IMR-90 (cell line): ENCODE data around the gene ARHGAP10. TPM values are rescaled to one million over a fixed set of nuclear protein-coding genes. Genes with fewer than 3 reads are reported as not detected.

Experiments used
- ATAC-seq: fragments of 200-7000 bp; cut with Tn5 transposase; 2 replicates; pipeline ENCODE4 v1.9.1; 2020; ENCODE audit warnings: low read depth, mild to moderate bottlenecking, moderate library complexity
- BruUV-seq: library from RNA; stranded (reverse); fragments of 400-500 nt; replicated peaks from 2 replicates; lab custom pipeline; 2021; lab: Mats Ljungman, UMichigan
- CTCF ChIA-PET: fragments of 300-600 bp; formaldehyde crosslinking; extraction: SDS; loops from one replicate; lab custom pipeline; 2021; ENCODE audit warnings: antibody characterized with exemption; lab: Yijun Ruan, JAX
- POLR2A ChIA-PET: fragments of 300-600 bp; sonication (Branson Sonifier 250); formaldehyde crosslinking; loops from one replicate; lab custom pipeline; 2022; ENCODE audit warnings: antibody characterized with exemption; ENCODE audit not compliant: unreplicated experiment; lab: Charles Lee
- DNase-seq: peaks from one replicate; pipeline ENCODE4 v3.0.0; 2013
- H2AFZ ChIP-seq: replicated peaks from 2 replicates; pipeline ENCODE3; 2013; ENCODE audit warnings: low read length, mild to moderate bottlenecking; ENCODE audit not compliant: poor library complexity
- H2AK5ac ChIP-seq: 2 replicates; pipeline ENCODE4 v1.6.1; 2013; ENCODE audit warnings: low read depth, low read length, inconsistent platforms
- H2AK9ac ChIP-seq: replicated peaks from 2 replicates; pipeline ENCODE3; 2013; ENCODE audit warnings: mild to moderate bottlenecking, low read depth, low read length, moderate library complexity; ENCODE audit not compliant: poor library complexity
- H2BK120ac ChIP-seq: 2 replicates; pipeline ENCODE4 v1.6.1; 2013; ENCODE audit warnings: low read depth, low read length, inconsistent platforms
- H2BK15ac ChIP-seq: 3 replicates; pipeline ENCODE4 v1.6.1; 2013; ENCODE audit warnings: low read depth, low read length, inconsistent platforms
- H2BK20ac ChIP-seq: 2 replicates; pipeline ENCODE4 v1.6.1; 2013; ENCODE audit warnings: low read depth, mild to moderate bottlenecking, inconsistent platforms, low read length, moderate library complexity
- H2BK5ac ChIP-seq: 2 replicates; pipeline ENCODE4 v1.6.1; 2013; ENCODE audit warnings: mild to moderate bottlenecking, low read depth, low read length, inconsistent platforms; ENCODE audit not compliant: poor library complexity, severe bottlenecking
- H3K14ac ChIP-seq: replicated peaks from 2 replicates; pipeline ENCODE4 v1.6.1; 2013; ENCODE audit warnings: low read depth, low read length, inconsistent platforms
- H3K18ac ChIP-seq: 2 replicates; pipeline ENCODE4 v1.6.1; 2013; ENCODE audit warnings: low read depth, low read length, control low read depth
- H3K23ac ChIP-seq: 2 replicates; pipeline ENCODE4 v1.6.1; 2013; ENCODE audit warnings: low read depth, low read length, inconsistent platforms
- H3K27ac ChIP-seq: 2 replicates; pipeline ENCODE4 v1.5.1; 2013; ENCODE audit warnings: mild to moderate bottlenecking, control low read depth, low read length; ENCODE audit not compliant: insufficient read depth
- H3K27me3 ChIP-seq: 2 replicates; pipeline ENCODE4 v1.6.1; 2013; ENCODE audit warnings: low read length; ENCODE audit not compliant: control insufficient read depth, insufficient read depth
- H3K36me3 ChIP-seq: 2 replicates; pipeline ENCODE4 v1.6.1; 2013; ENCODE audit warnings: low read length, mixed read lengths; ENCODE audit not compliant: control insufficient read depth, insufficient read depth
- H3K4ac ChIP-seq: 2 replicates; pipeline ENCODE4 v1.6.1; 2013; ENCODE audit warnings: low read depth, low read length, inconsistent platforms
- H3K4me1 ChIP-seq: 2 replicates; pipeline ENCODE4 v1.6.1; 2013; ENCODE audit warnings: low read length, mixed read lengths; ENCODE audit not compliant: control insufficient read depth, insufficient read depth
- H3K4me2 ChIP-seq: 2 replicates; pipeline ENCODE4 v1.6.1; 2013; ENCODE audit warnings: low read depth, mild to moderate bottlenecking, control low read depth, low read length, moderate library complexity
- H3K4me3 ChIP-seq: 2 replicates; pipeline ENCODE4 v1.5.1; 2013; ENCODE audit warnings: low read depth, mild to moderate bottlenecking, control low read depth, low read length, moderate library complexity; ENCODE audit not compliant: insufficient read depth
- H3K56ac ChIP-seq: 2 replicates; pipeline ENCODE4 v1.6.1; 2013; ENCODE audit warnings: low read length, inconsistent platforms; ENCODE audit not compliant: insufficient read depth; ENCODE audit errors: extremely low read depth
- H3K79me1 ChIP-seq, 2 experiments: 2 replicates each; pipeline ENCODE4 v1.6.1; 2013; ENCODE audit warnings: low read length in 2 of 2, inconsistent platforms in 1 of 2, low read depth in 1 of 2
- H3K9ac ChIP-seq: 2 replicates; pipeline ENCODE4 v1.6.1; 2013; ENCODE audit warnings: low read depth, low read length, control low read depth
- H3K9me1 ChIP-seq: 2 replicates; pipeline ENCODE4 v1.6.1; 2013; ENCODE audit warnings: low read length, inconsistent platforms; ENCODE audit not compliant: insufficient read depth
- H3K9me3 ChIP-seq: 2 replicates; pipeline ENCODE4 v1.6.1; 2013; ENCODE audit warnings: low read length; ENCODE audit not compliant: control insufficient read depth, insufficient read depth
- H4K20me1 ChIP-seq: 2 replicates; pipeline ENCODE4 v1.6.1; 2013; ENCODE audit warnings: low read length, inconsistent platforms; ENCODE audit not compliant: insufficient read depth
- H4K5ac ChIP-seq: 2 replicates; pipeline ENCODE4 v1.6.1; 2013; ENCODE audit warnings: mild to moderate bottlenecking, low read depth, low read length, control low read depth
- H4K8ac ChIP-seq, 2 experiments: 2 replicates each; pipeline ENCODE4 v1.6.1; 2013; ENCODE audit warnings: low read depth in 2 of 2, low read length in 2 of 2, control low read depth in 1 of 2, inconsistent platforms in 1 of 2
- H4K91ac ChIP-seq: 2 replicates; pipeline ENCODE4 v1.6.1; 2013; ENCODE audit warnings: low read depth, low read length, inconsistent platforms; ENCODE audit not compliant: insufficient read depth
- CEBPB ChIP-seq: IDR thresholded peaks from 2 replicates; pipeline ENCODE4 v1.6.1; 2012; ENCODE audit warnings: low read depth, low read length, improper control_type of control experiment
- MAFK ChIP-seq: IDR thresholded peaks from 2 replicates; pipeline ENCODE4 v1.6.1; 2012; ENCODE audit warnings: low read depth, low read length, improper control_type of control experiment
- MAZ ChIP-seq: IDR thresholded peaks from 2 replicates; pipeline ENCODE4 v1.6.1; 2012; ENCODE audit warnings: low read depth, mild to moderate bottlenecking, low read length, improper control_type of control experiment, moderate library complexity, borderline replicate concordance
- MXI1 ChIP-seq: IDR thresholded peaks from 2 replicates; pipeline ENCODE4 v1.6.1; 2012; ENCODE audit warnings: low read depth, mild to moderate bottlenecking, low read length, moderate library complexity, borderline replicate concordance
- RAD21 ChIP-seq: IDR thresholded peaks from 2 replicates; pipeline ENCODE4 v1.6.1; 2012; ENCODE audit warnings: low read length, improper control_type of control experiment
- RCOR1 ChIP-seq: IDR thresholded peaks from 2 replicates; pipeline ENCODE4 v1.6.1; 2012; ENCODE audit warnings: mild to moderate bottlenecking, low read length, improper control_type of control experiment; ENCODE audit not compliant: insufficient replicate concordance
- RFX5 ChIP-seq: IDR thresholded peaks from 2 replicates; pipeline ENCODE4 v1.8.0; 2012; ENCODE audit warnings: low read depth, mild to moderate bottlenecking, low read length, moderate library complexity
- WGBS, 2 experiments: methylation state at CpG; one replicate each; pipeline versions ENCODE4 v1.1.5 to v1.1.7; 2013; ENCODE audit warnings: missing lambda C conversion rate in 2 of 2; ENCODE audit not compliant: insufficient read length in 1 of 2; ENCODE audit errors: extremely low coverage in 2 of 2; 5-methylcytosine and 5-hydroxymethylcytosine counted together
- dilution Hi-C: fragments of 300-500 bp; cut with HindIII; formaldehyde crosslinking; loops from one replicate; pipeline ENCODE4 v1.14.3; 2018; ENCODE audit warnings: low sequenced_read_pairs; ENCODE audit not compliant: unreplicated experiment
- in situ Hi-C: fragments of 300-500 bp; cut with MboI; formaldehyde crosslinking; loops from 3 replicates; pipeline ENCODE4 v1.14.3; 2019; ENCODE audit warnings: low sequenced_read_pairs, inconsistent platforms, mixed read lengths
- intact Hi-C: fragments of 100-400 bp; cut with micrococcal nuclease; formaldehyde crosslinking; loops from 2 replicates; pipeline ENCODE4 v1.10.0; 2022
- polyA plus RNA-seq, 3 experiments: library from polyadenylated mRNA; depleted of rRNA; stranded (reverse); fragments of >200 nt; gene quantifications; 2 replicates each; pipeline ENCODE4 v1.2.3, GENCODE V29; 2012; ENCODE audit warnings: low replicate concordance in 1 of 3
- total RNA-seq: library from RNA; depleted of rRNA; stranded (reverse); fragments of >200 nt; gene quantifications from 2 replicates; pipeline ENCODE4 v1.2.3, GENCODE V29; 2012
- TF ChIP-seq, protein P1 (sequence below): conservative IDR thresholded peaks from 2 replicates; pipeline ENCODE4 v1.5.1; 2012; ENCODE audit warnings: mild to moderate bottlenecking, low read depth, low read length, improper control_type of control experiment
- TF ChIP-seq, protein P2 (sequence below): fragments of 150-350 bp; IDR thresholded peaks from 2 replicates; pipeline ENCODE4 v1.6.1; 2016; ENCODE audit warnings: low read depth, mild to moderate bottlenecking, low read length, moderate library complexity, borderline replicate concordance
- TF ChIP-seq, protein P3 (sequence below): fragments of 150-350 bp; IDR thresholded peaks from 2 replicates; pipeline ENCODE4 v1.6.1; 2017; ENCODE audit warnings: mild to moderate bottlenecking, antibody characterized with exemption, low read length, low read depth

Gene ARHGAP10
- total and polyA plus RNA-seq, 2 of the 4 experiments (the other 2 are of a cell fraction) = 27.1 to 29.4 TPM

DNA sequence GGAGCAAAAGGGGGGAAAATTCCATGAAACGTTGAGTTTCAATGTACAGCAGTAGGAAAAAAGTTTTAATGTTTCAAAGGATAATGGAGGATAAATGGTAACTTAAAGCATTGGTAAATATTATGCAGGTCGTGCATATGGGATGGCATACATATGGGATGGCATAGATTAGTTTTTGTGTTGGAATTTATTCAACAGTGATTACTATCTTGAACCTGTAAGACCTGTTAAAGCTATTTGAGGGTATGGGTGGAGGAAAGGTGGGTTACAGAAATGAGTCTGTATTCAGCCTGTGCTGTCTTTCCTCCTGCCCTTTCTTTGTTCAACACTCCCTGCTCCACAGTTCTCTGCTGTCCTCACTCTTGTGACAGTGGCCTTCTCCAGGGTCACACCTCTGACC, 54.6 kb downstream of the ARHGAP10 start:
- Histone ChIP-seq H4K5ac (no peak overlapping the region), H3K9ac (no peak overlapping the region), H2AK5ac (no peak overlapping the region), H2BK120ac (no peak overlapping the region), H3K56ac (no peak overlapping the region), H4K20me1 (peaks cover 50% of the 10 kb centered on the region), H2BK15ac (no peak overlapping the region), H3K23ac (peak overlapping the region; percentile 56; the same call in 1 of the 2 replicates), H2AFZ (no peak overlapping the region), H3K18ac (no peak overlapping the region), H3K4me2 (no peak overlapping the region), H3K4me1 (peaks cover 17% of the 10 kb centered on the region), H3K9me3 (no peaks in the 10 kb centered on the region), H4K8ac (no peak overlapping the region), H3K4me3 (no peak overlapping the region), H3K9me1 (peaks cover 13% of the 10 kb centered on the region; the same call in 1 of the 2 replicates), H3K14ac (no peak overlapping the region), H3K27ac (no peak overlapping the region), H2BK5ac (no peak overlapping the region), H3K79me1 (peaks cover 41 to 61% of the 10 kb centered on the region in 2 experiments), H4K91ac (no peak overlapping the region), H3K27me3 (no peaks in the 10 kb centered on the region), H3K36me3 (no peaks in the 10 kb centered on the region), H2BK20ac (no peak overlapping the region), H2AK9ac (no peak overlapping the region), H3K4ac (no peak overlapping the region)
- 86% methylated on average over 2 of the region's 2 CpGs; no CpG with 5 or more reads in 1 of the 2 experiments for WGBS, 2 experiments
- ATAC-seq (no peak), DNase-seq (no peak)
- intact Hi-C loops = no loop called here
- TF ChIP-seq CEBPB = no peak
- TF ChIP-seq MAFK = no peak
- no peak for TF ChIP-seq RCOR1
- TF ChIP-seq, protein P1, sequence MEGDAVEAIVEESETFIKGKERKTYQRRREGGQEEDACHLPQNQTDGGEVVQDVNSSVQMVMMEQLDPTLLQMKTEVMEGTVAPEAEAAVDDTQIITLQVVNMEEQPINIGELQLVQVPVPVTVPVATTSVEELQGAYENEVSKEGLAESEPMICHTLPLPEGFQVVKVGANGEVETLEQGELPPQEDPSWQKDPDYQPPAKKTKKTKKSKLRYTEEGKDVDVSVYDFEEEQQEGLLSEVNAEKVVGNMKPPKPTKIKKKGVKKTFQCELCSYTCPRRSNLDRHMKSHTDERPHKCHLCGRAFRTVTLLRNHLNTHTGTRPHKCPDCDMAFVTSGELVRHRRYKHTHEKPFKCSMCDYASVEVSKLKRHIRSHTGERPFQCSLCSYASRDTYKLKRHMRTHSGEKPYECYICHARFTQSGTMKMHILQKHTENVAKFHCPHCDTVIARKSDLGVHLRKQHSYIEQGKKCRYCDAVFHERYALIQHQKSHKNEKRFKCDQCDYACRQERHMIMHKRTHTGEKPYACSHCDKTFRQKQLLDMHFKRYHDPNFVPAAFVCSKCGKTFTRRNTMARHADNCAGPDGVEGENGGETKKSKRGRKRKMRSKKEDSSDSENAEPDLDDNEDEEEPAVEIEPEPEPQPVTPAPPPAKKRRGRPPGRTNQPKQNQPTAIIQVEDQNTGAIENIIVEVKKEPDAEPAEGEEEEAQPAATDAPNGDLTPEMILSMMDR = no peak
- TF ChIP-seq MAZ = no peak
- TF ChIP-seq MXI1 = no peak
- TF ChIP-seq, protein P2, sequence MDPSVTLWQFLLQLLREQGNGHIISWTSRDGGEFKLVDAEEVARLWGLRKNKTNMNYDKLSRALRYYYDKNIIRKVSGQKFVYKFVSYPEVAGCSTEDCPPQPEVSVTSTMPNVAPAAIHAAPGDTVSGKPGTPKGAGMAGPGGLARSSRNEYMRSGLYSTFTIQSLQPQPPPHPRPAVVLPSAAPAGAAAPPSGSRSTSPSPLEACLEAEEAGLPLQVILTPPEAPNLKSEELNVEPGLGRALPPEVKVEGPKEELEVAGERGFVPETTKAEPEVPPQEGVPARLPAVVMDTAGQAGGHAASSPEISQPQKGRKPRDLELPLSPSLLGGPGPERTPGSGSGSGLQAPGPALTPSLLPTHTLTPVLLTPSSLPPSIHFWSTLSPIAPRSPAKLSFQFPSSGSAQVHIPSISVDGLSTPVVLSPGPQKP = no peak
- TF ChIP-seq RFX5 = no peak
- no peak for TF ChIP-seq RAD21
- TF ChIP-seq, protein P3, sequence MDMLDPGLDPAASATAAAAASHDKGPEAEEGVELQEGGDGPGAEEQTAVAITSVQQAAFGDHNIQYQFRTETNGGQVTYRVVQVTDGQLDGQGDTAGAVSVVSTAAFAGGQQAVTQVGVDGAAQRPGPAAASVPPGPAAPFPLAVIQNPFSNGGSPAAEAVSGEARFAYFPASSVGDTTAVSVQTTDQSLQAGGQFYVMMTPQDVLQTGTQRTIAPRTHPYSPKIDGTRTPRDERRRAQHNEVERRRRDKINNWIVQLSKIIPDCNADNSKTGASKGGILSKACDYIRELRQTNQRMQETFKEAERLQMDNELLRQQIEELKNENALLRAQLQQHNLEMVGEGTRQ = no peak
- in situ Hi-C loops = no loop called here
- CTCF ChIA-PET = interaction anchor here (1.3 kb wide), 1 partner anchor 9 kb away, joined by 5 read pairs; no protein-coding TSS in a partner anchor
- dilution Hi-C loops = no loop called here
- BruUV-seq = no TSS peak
- POLR2A ChIA-PET = no interaction called here
